ENCODE data around the gene RRH.
"Not testable (repeated sequence)": the region's sequence is repeated elsewhere in the genome, so short reads cannot be mapped to it uniquely, and the experiment has no call there.

Gene RRH

DNA sequence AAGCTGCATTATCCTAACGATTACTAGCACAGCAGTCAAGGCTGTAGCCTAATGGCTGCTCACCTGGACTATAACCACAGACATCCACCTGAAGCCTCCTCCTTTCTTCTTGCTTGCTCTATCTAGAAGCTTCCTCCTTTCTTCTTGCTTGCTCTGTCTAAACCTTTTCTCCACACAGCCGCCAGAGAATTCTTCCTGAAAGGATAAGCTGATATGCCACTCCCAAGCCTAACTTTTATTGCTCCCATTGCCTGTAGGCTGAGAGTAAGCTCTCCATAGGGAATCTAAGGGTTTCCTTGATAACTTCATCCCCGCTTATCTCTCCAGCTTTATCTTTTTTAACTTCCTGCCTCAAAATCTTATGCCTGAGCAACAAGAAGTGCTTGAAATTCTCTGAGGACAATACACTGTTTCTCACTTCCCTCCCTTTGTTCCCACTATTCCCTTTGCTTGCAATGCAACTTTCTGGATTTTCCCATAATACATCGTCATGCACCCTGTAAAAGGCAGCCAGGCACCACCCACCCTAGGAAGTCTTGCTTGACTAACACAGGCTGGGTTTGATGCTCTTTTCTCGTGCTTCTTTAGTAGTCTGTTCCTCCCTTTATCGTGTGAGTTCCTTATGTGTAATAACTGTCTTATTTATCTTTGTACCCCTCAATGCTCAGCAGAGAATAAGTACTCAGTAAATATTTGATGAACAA is 18.8 kb downstream of the RRH start:
- FAIRE-seq, result no peak

DNA sequence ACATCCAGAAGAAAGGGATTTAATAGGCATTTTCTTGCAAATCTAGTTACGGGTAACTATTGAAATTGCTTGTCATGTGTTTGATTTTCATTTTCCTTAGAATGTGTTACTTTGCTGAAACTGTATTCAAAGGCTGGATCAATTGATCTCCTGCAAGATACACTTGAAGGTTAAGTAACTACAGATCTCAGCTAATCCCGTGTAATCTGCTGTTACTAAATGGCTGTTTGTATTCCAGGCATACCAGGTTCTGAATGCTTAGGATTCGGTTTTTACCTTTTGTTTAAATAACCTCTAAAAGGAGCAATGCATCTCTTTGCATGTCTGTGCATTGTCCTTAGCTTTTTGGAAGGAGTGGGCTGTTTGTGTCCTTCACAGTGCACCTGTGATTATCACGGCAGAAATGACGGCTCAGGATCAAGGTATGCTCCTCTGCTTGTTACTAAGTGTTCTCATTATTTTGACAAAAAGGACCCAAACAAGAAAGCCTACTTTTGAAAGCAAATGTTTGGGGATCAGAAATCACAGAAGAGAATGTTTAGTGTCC is 20.2 kb downstream of the RRH start, which contains the start of gene LRIT3:
Gene LRIT3 (plus strand): TSS at position 212 of the 547 bp plus-strand sequence. CDS start 95 bp downstream, at position 307.
- FAIRE-seq, result no peak

GRCh38 chr4:109848501-109848900 is 20.7 kb downstream of the RRH start:
- FAIRE-seq, result no peak

DNA sequence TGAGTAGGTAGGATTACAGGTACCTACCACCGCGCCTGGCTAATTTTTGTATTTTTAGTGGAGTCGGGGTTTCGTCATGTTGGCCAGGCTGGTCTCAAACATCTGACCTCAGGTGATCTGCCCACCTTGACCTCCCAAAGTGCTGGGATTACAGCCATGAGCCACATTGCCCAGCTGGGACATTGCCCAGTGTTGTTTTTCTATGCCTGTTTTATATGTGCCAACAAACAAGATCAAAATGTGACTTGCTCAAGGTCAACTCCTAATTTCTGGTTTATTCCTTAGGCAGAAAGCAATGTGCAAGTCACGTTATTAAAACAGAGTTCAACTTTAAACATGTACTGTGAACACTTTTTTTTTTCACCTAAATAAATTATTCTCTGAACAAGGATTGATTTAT is 22.8 kb downstream of the RRH start:
- no peak for FAIRE-seq

DNA sequence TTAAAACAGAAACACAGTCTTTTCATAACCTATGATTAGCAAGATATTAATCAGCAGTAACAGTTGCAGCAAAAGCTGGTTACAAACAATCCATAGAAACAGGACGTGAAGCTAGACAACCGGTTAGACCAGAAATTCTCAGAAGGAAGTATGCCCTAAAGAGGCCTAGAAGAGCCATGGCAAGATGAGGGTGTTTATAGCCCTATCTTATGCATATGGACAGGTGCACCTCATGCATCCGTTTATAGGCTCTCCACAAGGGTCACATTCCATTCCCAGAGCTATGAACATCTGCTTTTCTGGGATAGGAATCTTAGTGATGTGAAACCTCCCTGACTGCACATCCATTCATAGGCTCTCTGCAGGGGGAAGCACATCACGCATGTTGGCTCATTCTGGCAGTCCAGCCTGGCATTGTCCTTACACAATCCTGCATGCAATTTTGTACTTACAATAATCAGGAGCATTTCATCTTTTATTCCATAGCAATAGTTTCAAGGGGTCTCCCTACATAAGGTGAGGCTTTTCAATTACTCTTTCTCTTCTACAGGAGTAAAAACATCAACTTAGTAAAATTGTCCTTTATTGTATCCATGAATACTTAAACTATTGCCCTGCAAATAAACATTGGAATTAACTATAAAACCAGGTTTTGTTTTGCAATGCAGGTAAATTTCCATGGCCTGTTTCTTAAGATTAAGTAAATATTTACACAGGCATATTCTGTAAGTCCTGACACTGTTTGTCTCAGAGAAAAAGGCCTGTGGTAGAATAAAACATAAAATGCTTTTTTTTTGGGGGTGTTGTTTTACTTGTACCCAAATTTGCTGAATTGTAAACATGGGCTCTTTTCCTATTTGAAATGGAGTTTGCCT is 31.9 kb downstream of the RRH start:
- not testable (repeated sequence) for FAIRE-seq

GRCh38 chr4:109861271-109861670 is 33.5 kb downstream of the RRH start:
- FAIRE-seq, result no peak

GRCh38 chr4:109861916-109862511 is 34.2 kb downstream of the RRH start:
- FAIRE-seq, result no peak

DNA sequence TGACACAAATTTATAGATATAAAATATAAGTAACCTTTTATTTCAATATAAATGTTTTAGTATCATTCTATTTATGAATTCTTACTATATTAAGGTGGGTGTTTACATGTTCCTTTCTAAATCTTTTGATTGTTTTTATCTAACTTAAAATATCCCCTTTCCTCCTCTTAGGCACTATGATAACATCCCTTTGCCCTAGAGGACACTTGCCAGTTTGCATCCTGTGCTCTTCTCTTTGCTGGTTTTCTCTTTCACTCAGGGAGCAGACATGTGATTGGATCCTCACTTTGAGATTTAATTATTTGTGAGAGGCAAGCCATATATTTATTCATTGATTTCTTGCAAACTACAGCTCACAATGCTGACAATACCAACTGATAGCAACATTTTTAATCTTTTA is 36.4 kb downstream of the RRH start:
- FAIRE-seq, result peak; percentile 61

- FAIRE-seq, result no peak
Observed at GRCh38 chr4:109870061-109870460, 42.3 kb downstream of the RRH start.

- FAIRE-seq, result no peak
Observed at GRCh38 chr4:109872065-109872464, 44.3 kb downstream of the RRH start.

DNA sequence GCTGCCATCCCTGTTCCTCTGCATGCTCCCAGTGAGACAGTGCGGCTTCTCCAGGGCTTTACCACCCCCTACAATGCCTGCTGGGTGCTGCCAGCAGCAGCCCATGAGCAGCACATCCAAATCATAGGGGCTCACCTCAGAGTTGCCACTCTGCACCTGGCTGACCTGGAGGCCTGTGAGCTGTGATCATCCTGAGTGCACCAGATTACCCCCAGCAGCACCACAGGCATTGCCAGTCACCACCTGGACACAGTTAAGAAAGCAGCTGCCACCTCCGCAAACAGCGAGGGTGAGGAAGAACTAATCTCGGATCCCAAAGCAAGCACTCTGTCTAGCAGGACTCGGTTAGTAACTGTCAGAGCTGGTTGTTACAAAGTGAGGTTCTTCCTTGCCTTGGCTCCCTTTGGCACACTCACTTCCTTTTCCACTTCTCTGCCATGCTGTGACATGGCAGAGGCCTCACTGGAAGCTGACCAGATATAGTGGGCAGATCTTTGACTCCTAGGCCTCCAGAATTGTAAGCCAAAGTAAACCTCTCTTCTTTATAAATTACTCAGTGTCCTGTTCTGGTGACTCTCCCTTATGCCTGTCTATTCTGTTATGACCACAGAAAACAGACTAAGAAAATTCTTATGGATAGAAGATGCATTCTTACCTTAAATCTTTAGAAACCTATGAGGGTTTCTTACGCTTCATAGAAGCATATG is 45.3 kb downstream of the RRH start:
- no peak for FAIRE-seq

- no peak for FAIRE-seq
Observed at GRCh38 chr4:109873791-109874514, 46.2 kb downstream of the RRH start.

- no peak for FAIRE-seq
Observed at GRCh38 chr4:109875106-109875505, 47.3 kb downstream of the RRH start.

DNA sequence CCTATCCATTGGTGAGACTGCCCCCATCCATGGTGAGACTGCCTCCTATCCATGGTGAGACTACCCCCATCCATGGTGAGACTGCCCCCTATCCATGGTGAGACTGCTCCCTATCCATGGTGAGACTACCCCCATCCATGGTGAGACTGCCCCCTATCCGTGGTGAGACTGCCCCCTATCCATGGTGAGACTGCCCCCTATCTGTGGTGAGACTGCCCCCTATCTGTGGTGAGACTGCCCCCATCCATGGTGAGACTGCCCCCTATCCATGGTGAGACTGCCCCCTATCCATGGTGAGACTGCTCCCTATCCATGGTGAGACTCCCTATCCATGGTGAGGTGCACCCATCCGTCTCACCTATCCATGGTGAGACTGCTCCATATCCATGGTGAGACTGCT is 47.8 kb downstream of the RRH start:
- FAIRE-seq, result not testable (repeated sequence)

GRCh38 chr4:109876634-109877265 is 49.0 kb downstream of the RRH start:
- no peak for FAIRE-seq

- FAIRE-seq, result no peak
Observed at GRCh38 chr4:109877400-109877799, 49.6 kb downstream of the RRH start.

GRCh38 chr4:109878355-109878754 is 50.6 kb downstream of the RRH start:
- FAIRE-seq, result no peak

DNA sequence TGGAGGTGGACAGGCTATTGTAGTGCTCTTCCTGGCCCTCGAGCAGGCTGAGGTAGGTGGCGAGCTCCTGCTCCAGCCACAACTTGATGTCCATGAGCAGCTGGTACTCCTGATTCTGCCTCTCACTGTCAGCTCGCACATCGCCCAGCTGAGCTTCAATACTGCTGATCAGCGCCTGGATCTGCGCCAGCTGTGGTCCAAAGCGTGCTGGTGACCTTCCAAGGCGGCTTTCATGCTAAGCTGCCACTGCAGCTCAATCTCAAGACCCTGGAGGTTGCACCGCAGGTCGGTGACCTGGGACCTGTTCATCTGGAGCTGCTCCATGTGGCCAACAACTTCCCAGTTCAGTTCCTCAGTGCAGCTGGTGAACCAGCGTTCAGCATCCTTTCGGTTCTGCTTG is 51.3 kb downstream of the RRH start:
- FAIRE-seq, result no peak

DNA sequence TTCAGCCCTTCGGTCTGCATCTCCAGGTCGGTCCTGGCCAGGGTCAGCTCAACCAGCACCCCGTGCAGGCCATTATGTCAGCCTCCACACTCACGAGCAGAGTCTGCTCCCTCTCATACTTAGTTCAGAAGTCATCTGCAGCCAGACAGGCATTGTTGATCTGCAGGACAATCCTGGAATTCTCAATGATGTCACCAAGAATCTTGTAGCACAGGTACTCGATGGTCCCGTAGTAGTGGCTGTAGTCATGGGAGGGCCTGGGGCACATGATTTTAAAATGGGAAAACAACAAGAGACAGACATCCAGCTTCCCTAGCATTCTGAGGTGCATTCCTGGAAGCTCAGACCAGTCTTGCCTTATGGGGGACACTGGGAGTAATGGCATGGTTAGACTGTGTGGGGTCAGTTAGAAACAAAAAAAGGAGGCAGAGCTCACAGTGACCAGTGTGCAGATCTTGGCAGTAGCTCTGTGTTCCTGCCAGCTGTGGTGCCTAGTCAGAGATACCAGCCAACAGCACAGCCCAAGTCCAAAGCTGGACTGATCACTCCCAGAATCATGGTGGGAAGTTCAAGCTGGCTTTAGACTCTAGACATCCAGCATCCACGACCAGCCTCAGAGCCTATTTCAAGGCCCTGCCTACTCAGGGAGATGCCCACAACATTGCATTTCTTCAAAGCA is 52.0 kb downstream of the RRH start:
- FAIRE-seq, result no peak

DNA sequence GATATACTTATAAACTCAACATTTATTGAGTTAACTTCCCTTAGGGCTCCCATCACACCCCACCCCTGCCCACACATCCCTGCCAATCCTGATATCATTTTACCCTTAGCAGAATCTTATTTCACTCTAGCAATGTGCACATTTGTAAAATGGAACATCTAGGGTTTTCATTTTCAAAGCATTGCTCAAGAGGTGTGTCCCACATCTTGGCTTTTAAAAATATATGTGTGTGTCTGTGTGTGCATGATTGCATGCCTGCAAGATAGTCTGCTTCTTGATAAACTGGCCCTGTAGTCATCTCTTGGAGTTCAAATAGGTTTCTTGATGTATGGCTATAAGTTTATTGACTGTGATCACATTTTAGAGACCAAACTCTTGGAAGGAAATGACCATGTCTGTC is 58.5 kb downstream of the RRH start:
- FAIRE-seq, result no peak

- no peak for FAIRE-seq
Observed at GRCh38 chr4:109887071-109887470, 59.3 kb downstream of the RRH start.
